Measurements from ENCODE around the gene MAGEA4.

GRCh38 chrX:151875270-151876026 lies 37.2 kb upstream of the MAGEA4 start:
- no peak for TF ChIP-seq POLR2A (IDR thresholded peaks at IDR 0.05)
- no peak for TF ChIP-seq CTCF (IDR thresholded peaks at IDR 0.05)
